Mesothelial cell of epicardium (in vitro differentiated cells): ENCODE measurements around the gene ING3. TPM values are rescaled to one million over a fixed set of nuclear protein-coding genes. Genes with fewer than 3 reads are reported as not detected.
A peak's percentile ranks its signal among the peaks of the same experiment; 100 is the strongest.

Source experiments
- DNase-seq, 2 experiments: peaks; one replicate each; pipeline ENCODE4 v3.0.0; 2021; ENCODE audit warnings: low spot score in 2 of 2; ENCODE audit not compliant: unreplicated experiment in 2 of 2
- H3K27ac Mint-ChIP-seq: 2 replicates; pipeline ENCODE4 v1.8.0; 2021; ENCODE audit warnings: mixed read lengths
- H3K27me3 Mint-ChIP-seq: 2 replicates; pipeline ENCODE4 v1.8.0; 2021; ENCODE audit warnings: low read depth, mixed read lengths
- H3K36me3 Mint-ChIP-seq: 2 replicates; pipeline ENCODE4 v1.8.0; 2021; ENCODE audit warnings: mixed read lengths
- H3K4me1 Mint-ChIP-seq: 2 replicates; pipeline ENCODE4 v1.8.0; 2021; ENCODE audit warnings: mixed read lengths
- H3K4me3 Mint-ChIP-seq: 2 replicates; pipeline ENCODE4 v1.8.0; 2021; ENCODE audit warnings: mild to moderate bottlenecking, moderate library complexity, mixed read lengths
- H3K9me3 Mint-ChIP-seq: 2 replicates; pipeline ENCODE4 v1.8.0; 2021; ENCODE audit warnings: mixed read lengths
- total RNA-seq: library from RNA; stranded (reverse); gene quantifications from 3 replicates; pipeline ENCODE4 v1.2.1, GENCODE V29; 2021
- TF ChIP-seq, protein P1 (sequence below): fragments of 200-600 bp; sonication (generic); IDR thresholded peaks from one replicate; pipeline ENCODE4 v1.5.0; 2021; ENCODE audit warnings: antibody characterized with exemption; ENCODE audit not compliant: unreplicated experiment

Gene ING3
- total RNA-seq, 1 donor from 2014 or later, result 20.2 TPM

- Mint-ChIP-seq H3K4me3 (no peak overlapping the region), H3K36me3 (no peaks in the 10 kb centered on the region), H3K9me3 (no peaks in the 10 kb centered on the region), H3K4me1 (peaks cover 42% of the 10 kb centered on the region), H3K27me3 (peaks cover 26% of the 10 kb centered on the region), H3K27ac (no peak overlapping the region)
- TF ChIP-seq, protein P1, sequence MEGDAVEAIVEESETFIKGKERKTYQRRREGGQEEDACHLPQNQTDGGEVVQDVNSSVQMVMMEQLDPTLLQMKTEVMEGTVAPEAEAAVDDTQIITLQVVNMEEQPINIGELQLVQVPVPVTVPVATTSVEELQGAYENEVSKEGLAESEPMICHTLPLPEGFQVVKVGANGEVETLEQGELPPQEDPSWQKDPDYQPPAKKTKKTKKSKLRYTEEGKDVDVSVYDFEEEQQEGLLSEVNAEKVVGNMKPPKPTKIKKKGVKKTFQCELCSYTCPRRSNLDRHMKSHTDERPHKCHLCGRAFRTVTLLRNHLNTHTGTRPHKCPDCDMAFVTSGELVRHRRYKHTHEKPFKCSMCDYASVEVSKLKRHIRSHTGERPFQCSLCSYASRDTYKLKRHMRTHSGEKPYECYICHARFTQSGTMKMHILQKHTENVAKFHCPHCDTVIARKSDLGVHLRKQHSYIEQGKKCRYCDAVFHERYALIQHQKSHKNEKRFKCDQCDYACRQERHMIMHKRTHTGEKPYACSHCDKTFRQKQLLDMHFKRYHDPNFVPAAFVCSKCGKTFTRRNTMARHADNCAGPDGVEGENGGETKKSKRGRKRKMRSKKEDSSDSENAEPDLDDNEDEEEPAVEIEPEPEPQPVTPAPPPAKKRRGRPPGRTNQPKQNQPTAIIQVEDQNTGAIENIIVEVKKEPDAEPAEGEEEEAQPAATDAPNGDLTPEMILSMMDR, result no peak
- no peak for DNase-seq
Observed at GRCh38 chr7:120986650-120987049, 36.1 kb downstream of the ING3 start.

GRCh38 chr7:120987280-120987679, 36.7 kb downstream of the ING3 start:
- no peak for DNase-seq
- H3K4me1 Mint-ChIP-seq, result peaks cover 43% of the 10 kb centered on the region
- H3K27ac Mint-ChIP-seq, result peak overlapping the region; percentile 91
- TF ChIP-seq, protein P1, result no peak
- H3K27me3 Mint-ChIP-seq, result peaks cover 29% of the 10 kb centered on the region
- no peaks in the 10 kb centered on the region for H3K9me3 Mint-ChIP-seq
- no peaks in the 10 kb centered on the region for H3K36me3 Mint-ChIP-seq
- H3K4me3 Mint-ChIP-seq, result no peak overlapping the region

GRCh38 chr7:120987683-120988590, 37.4 kb downstream of the ING3 start:
- Mint-ChIP-seq H3K4me3 (peak overlapping the region; percentile 78), H3K9me3 (no peaks in the 10 kb centered on the region), H3K4me1 (peaks cover 45% of the 10 kb centered on the region), H3K27me3 (peaks cover 31% of the 10 kb centered on the region), H3K27ac (peak overlapping the region; percentile 91), H3K36me3 (no peaks in the 10 kb centered on the region)
- TF ChIP-seq, protein P1, result peak; percentile 76
- peak; percentile 66 to 85 for DNase-seq

DNA sequence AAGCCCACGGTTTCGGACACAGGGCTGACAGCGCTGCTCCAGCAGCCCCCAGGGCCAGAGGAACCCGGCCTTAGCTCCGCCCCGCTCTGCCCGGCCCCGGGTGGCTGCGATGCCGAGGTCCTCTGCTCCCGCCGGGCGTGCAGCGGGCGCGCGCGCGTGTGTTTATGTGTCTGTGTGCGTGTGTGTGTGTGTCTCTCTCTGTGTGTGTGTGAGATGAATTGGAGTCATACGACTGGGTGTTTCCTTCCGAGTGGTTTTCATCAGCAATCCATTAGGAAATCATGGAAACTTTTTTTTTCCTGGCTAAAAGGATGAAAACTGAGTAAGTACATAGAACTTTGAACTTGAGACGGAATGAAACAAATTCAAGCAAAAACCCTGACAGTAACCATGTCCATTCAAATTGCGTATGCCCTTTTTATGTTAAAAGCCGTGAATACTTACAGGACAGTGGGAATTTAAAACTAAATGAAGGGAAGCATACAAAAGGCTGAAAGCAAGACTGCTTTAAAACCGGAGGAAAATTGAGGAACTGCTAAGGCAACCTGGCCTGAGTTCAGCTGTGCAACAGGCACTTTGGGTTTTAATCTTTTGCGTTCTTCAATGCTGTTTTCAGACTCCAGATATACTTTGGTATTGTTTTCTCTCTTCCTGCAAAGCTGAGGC, 38.1 kb downstream of the ING3 start, which contains the start of gene CPED1:
Gene CPED1, plus strand, starts transcription at position 121 of the 666 bp plus-strand sequence. CDS start 911 bp downstream, outside the sequence.
- Mint-ChIP-seq H3K9me3 (no peaks in the 10 kb centered on the region), H3K36me3 (no peaks in the 10 kb centered on the region), H3K4me1 (peaks cover 48% of the 10 kb centered on the region), H3K27ac (peak within 1 kb of the TSS; percentile 91), H3K4me3 (peak within 1 kb of the TSS; percentile 78), H3K27me3 (peaks cover 33% of the 10 kb centered on the region)
- TF ChIP-seq, protein P1, result no peak
- peak; percentile 30 to 54 for DNase-seq

DNA sequence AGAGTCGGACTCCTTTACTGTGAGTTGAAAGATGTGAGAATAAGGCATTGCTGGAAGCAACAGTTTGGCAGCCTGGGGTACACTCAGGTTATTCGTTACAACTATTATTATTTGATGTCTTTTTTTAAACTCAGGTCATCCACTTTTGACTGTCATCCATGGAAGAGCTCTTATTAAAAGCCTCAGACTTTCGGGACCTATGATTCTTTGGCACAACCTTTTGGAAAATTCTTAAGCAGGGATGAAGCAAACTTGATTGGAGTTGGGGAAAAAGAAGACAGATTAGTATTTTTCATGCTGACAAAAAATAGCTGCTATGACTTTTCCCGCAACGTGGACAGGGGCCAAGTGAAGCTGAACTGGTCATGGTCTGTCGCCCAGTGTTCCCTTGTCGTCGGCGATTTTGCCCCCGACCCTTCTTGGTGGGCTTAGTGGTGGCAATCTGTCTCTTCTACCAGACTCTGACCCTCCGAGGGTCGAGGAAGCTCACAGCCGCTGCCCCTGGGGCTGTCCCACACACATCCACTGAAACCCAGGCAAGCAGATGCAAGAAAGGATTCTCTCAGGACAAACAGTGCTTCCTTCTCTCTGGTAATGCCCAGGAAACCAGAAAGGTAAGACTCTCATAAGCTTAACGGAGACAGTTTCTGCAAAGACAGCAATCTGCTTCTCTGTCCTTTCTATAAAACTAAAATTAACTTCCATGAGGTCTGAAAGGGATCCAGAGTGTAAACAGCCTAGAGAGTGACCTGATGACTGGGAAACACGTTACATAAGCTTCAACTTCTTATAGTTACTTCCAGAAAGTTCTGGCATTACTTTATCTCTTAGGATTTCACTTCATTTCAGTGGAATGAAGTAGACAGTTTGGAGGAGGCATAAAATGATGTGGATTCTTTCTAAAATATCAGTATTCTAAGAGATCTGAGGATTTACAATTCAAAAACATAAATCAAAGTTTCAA, 39.0 kb downstream of the ING3 start:
- Mint-ChIP-seq H3K9me3 (no peaks in the 10 kb centered on the region), H3K4me1 (peaks cover 47% of the 10 kb centered on the region), H3K4me3 (peak overlapping the region; percentile 78), H3K27me3 (peaks cover 33% of the 10 kb centered on the region), H3K36me3 (no peaks in the 10 kb centered on the region), H3K27ac (peak overlapping the region; percentile 91)
- TF ChIP-seq, protein P1, result no peak
- DNase-seq, result no peak
